Suppressor macrophage treated with lipopolysaccharide for 1 hour (primary cell): ENCODE measurements around the gene RARRES2.

Experiments used
- DNase-seq, 3 donors: peaks; one replicate each; pipeline ENCODE4 v3.0.0-alpha.2; 2020 to 2022

The RARRES2 gene

GRCh38 chr7:150361402-150361801 is 20.0 kb upstream of the RARRES2 start:
- DNase-seq, result no peak

GRCh38 chr7:150360363-150361058 is 19.1 kb upstream of the RARRES2 start:
- DNase-seq, result no peak

DNA sequence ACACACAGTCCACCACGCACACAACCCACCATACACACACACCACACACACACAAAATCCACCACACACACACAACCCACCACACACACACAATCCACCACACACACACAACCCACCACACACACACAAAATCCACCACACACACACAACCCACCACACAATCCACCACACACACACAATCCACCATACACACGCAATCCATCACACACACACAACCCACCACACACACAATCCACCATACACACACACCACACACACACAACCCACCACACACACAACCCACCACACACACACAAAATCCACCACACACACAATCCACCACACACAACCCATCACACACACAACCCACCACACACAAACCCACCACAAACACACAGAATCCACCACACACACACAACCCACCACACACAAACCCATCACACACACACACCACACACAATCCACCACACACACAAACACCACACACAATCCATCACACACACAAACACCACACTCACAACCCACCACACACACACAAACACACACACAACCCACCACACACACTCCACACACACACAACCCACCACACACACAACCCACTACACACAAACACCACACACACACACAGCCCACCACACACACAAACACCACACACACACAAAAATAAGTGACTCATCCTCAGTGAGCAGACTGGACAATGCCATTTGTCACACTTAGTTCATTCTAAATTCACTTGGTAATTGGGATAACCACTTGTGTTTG is 18.4 kb upstream of the RARRES2 start:
- no peak for DNase-seq

DNA sequence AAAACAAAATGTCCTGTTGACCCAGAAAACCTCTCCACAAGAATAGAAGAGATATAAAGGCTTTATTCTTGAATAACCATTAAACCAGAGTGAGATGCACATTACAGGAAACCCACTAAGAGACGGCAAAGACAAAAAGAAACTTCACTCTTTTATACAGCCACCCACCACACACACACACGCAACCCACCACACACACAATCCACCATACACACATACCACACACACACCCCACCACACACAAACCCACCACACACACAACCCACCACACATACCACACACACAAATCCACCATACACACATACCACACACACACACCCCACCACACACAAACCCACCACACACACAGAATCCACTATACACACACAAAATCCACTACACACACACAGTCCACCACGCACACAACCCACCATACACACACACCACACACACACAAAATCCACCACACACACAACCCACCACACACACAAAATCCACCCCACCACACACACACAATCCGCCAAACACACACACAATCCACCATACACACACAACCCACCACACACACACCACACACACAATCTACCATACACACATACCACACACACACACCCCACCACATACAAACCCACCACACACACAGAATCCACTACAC is 17.7 kb upstream of the RARRES2 start:
- no peak for DNase-seq

- no peak for DNase-seq
Observed at GRCh38 chr7:150358433-150358832, 17.0 kb upstream of the RARRES2 start.

DNA sequence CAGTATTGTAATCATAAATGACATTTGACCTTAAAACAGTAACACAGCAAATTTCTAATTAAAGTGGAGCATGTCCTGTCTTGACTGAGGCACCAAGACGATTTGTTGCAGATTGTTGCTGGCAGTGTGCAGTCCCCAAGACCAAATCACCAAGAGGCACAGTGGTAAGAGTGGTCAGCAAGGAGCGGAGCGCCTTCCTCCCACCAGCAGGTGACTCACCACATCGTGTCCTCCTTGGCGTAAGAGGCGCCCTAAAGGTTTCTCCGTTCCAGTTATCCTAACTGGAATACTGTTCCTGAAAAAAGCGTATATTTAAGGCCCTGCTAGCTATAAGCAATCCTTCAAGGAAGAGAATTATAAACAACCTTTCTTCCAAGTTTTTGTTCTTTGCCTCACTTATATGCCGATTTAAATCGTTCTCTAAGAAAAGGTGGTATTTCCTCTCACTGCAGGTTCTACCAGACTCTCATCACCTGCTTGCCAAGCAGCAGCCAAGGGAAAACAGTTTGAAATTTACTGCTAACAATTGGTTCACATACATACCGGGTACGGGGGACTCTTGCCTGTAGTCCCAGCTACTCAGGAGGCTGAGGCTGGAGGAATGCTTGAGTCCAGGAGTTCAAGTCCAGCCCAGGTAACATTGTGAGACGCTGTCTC is 16.5 kb upstream of the RARRES2 start:
- DNase-seq, result peak; percentile 51 to 62 (median 53)

- peak; percentile 62 to 68 (median 63) for DNase-seq
Observed at GRCh38 chr7:150357270-150357669, 15.8 kb upstream of the RARRES2 start.

GRCh38 chr7:150356265-150356897 is 15.0 kb upstream of the RARRES2 start:
- peak; percentile 37 to 64 (median 54) for DNase-seq

DNA sequence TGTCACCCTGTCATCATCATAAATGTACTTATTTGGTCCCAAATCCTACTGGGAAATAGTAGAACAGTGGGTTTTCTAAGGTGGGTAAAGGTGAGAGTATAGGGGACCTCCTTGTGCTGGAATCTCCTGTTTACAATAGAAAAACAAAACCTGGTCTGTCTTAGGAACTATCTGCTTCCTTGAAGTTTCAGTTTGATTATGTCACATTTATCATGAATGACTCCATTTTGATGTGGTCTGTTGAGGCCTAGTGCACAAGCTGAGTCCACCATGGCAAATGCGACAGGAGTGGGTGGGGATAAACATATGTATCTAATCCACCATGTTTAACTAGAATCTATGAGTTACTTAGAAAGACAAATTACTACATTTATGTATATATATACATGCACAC is 14.2 kb upstream of the RARRES2 start:
- no peak for DNase-seq

- DNase-seq, result peak; percentile 58 to 75 (median 66)
Observed at GRCh38 chr7:150351587-150352194, 10.3 kb upstream of the RARRES2 start.

- DNase-seq, result no peak
Observed at GRCh38 chr7:150346922-150347321, 5.5 kb upstream of the RARRES2 start.

- no peak for DNase-seq
Observed at GRCh38 chr7:150345012-150345411, 3.6 kb upstream of the RARRES2 start.

- DNase-seq, result no peak
Observed at GRCh38 chr7:150344299-150344698, 2.9 kb upstream of the RARRES2 start.

DNA sequence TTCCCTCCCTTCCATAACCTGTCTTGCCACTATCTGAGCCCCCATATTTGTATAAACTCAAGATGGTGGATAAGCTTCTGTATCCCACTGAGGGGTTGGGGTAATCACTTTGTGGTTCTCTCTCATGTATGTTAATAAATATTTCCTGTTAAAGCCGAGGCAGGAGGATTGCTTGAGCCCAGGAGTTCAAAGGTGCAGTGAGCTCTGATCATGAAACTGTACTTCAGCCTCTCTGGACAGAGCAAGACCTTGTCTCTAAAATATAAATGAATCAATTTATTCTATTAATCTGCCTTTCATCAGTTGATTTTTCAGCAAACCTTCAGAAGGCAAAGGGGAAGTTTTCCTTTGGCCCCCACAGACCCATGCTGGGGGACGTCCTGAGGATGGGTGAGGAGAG is 1.8 kb upstream of the RARRES2 start:
- DNase-seq, result no peak

- no peak for DNase-seq
Observed at GRCh38 chr7:150342121-150342408, 636 bp upstream of the RARRES2 start.

GRCh38 chr7:150340875-150341262 is 560 bp downstream of the RARRES2 start:
- no peak for DNase-seq

DNA sequence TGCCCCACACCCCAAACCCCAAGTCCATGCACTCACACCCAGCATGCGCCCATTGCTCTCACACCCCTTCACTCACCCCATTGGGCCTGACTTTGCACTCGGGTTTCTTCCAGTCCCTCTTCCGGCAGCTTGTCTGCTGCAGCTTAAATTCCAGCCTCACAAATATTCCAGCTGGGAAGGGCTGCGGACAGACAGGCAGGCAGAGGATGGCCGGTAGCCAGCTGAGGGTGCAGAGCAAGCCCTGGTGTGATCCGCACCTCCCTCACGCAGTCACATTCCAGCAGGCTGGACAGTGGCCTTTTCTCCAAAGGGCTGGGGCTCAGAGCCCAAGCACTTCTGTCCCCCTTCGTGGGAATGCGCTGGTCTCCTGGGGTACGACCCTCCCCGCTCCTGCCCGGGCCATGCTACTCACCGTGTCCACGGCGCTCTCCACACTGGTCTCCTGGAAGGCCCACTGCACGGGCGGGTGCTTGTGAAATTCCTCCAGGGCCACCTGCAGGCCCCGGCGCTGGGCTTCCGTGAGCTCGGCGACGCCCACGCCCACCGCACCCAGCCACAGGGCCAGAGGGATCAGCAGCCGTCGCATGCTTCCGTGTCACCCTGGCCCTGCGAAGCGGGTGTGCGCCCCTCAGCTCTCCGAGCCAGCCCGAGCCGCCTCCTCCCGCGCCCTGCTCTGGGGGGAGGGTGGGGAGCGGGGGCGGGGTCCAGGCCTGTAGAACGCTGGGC is 1.2 kb downstream of the RARRES2 start:
- peak in 1 of 3 donors; percentile 41 for DNase-seq

GRCh38 chr7:150339409-150339809 is 2.0 kb downstream of the RARRES2 start:
- no peak for DNase-seq

DNA sequence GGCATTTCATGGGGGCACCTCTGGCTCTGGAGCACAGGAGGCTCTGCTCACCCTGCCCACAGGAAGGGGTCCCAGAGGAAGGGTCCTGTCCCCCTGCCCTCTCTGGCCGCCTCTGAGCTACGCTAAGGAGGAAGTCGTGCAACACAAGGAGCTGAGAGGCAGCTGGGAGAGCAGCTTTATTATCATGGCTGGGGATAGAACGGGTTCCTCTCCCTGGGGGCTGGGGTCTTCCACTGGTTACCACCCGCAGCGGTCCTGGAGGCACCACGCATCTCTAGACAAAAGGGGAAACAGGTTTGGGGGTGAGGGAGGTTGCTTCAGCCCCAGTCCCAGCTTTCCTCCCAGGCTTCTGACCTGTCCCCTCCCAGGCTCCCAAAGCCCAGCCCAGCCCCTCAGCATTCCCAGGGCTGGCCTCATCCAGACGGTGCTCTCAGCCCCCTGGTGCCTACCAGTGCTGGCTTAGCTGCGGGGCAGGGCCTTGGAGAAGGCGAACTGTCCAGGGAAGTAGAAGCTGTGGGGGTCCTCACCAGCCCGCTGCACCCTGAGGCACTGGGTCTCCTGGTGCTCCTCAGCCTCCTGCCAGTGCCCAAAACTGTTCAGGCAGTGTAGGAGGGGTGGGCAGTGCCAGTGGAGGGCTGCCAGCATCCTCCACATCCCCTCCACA is 3.1 kb downstream of the RARRES2 start:
- no peak for DNase-seq

DNA sequence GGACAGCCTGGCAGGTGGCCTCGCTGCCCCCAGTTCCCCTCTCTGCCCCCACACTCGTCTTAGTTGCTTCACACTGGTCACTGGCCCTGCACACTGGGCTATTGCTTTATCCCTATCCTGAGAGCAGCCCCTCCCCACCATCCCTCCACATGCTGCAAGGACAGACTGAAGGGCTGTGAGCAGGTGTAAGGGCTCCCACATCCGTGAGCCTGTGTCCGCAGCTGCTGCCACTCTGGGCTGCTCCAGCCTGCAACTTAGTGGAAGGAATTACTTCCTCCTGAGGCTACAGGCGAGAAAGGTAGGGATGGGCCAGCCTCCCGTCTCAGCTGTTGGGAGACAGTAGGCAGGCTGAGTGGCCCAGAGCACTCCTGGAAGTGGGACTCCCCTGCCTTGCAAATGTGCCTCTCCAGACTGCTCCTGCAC is 3.8 kb downstream of the RARRES2 start:
- no peak for DNase-seq

GRCh38 chr7:150337179-150337578 is 4.2 kb downstream of the RARRES2 start:
- no peak for DNase-seq
